ENCODE measurements around the gene SERINC2. TPM values are rescaled to one million over a fixed set of nuclear protein-coding genes. Genes with fewer than 3 reads are reported as not detected.

Gene SERINC2
- total and polyA plus RNA-seq, 8 donors: 12.3 to 114 (median 66.0) TPM

DNA sequence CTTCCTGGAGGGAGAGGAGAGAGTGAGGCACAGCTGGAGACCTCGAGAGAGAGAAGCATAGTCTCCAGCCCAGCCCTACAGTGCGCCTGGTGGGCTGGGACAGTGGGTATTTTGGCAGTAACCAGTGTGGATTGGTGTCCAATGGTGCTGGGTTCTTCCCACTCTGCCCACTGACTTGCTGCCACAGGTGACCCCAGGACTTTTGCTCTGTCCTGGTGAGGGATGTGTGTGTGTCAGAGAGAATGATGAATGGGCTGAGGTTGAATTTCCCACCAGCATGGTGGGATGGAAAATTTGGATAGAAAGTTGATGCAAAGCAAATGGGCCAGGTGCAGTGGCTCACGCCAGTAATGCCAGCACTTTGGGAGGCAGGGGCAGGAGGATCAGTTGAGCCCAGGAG is 26.3 kb downstream of the SERINC2 start:
- TF ChIP-seq POLR2A (IDR thresholded peaks at IDR 0.05): no peak
- no peak for TF ChIP-seq EP300 (IDR thresholded peaks at IDR 0.05)
- no peak for TF ChIP-seq POLR2AphosphoS5 (IDR thresholded peaks at IDR 0.05)
- TF ChIP-seq, protein P1, sequence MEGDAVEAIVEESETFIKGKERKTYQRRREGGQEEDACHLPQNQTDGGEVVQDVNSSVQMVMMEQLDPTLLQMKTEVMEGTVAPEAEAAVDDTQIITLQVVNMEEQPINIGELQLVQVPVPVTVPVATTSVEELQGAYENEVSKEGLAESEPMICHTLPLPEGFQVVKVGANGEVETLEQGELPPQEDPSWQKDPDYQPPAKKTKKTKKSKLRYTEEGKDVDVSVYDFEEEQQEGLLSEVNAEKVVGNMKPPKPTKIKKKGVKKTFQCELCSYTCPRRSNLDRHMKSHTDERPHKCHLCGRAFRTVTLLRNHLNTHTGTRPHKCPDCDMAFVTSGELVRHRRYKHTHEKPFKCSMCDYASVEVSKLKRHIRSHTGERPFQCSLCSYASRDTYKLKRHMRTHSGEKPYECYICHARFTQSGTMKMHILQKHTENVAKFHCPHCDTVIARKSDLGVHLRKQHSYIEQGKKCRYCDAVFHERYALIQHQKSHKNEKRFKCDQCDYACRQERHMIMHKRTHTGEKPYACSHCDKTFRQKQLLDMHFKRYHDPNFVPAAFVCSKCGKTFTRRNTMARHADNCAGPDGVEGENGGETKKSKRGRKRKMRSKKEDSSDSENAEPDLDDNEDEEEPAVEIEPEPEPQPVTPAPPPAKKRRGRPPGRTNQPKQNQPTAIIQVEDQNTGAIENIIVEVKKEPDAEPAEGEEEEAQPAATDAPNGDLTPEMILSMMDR (IDR thresholded peaks at IDR 0.05): no peak
- Histone ChIP-seq H3K4me3 (no peak overlapping the region), H3K27me3 (no peaks in the 10 kb centered on the region), H3K27ac (no peak overlapping the region), H3K9me3 (peaks cover 0 to 5% (median 2%) of the 10 kb centered on the region in 4 donors), H3K4me1 (no peaks in the 10 kb centered on the region), H3K36me3 (peaks cover 0 to 2% (median under 1%) of the 10 kb centered on the region in 4 donors)
- 72 to 86% (median 81%) methylated on average over 3 of the region's 3 CpGs for WGBS, 5 donors
- DNase-seq: no peak
- intact Hi-C loops (cut with DNase I; ENCODE audit: low total_unique reads): no loop called here

DNA sequence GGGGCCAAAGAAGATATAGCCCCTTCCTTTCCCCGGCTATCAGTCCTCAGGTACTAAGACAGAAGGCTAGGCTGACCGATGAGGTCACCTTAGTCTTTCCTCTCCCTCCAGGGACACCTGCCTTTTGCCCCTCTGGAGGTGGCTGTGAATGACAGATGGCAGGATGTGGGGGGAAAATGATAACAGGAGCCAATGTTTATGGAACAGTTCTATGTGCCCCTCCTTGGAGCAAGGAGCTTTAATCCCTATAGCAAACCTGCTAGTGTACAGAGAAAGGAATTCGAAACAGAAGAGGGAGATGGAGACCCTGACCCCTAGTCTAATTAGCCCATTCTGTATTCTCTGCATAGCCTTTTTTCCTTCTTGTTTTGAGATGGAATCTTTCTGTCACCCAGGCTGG is 28.1 kb downstream of the SERINC2 start:
- 57 to 68% (median 62%) methylated on average over 2 to 3 of the region's 3 CpGs for WGBS, 5 donors
- Histone ChIP-seq H3K9me3 (peaks cover 0 to 5% (median 2%) of the 10 kb centered on the region in 4 donors), H3K27me3 (no peaks in the 10 kb centered on the region), H3K4me1 (no peaks in the 10 kb centered on the region), H3K27ac (no peak overlapping the region), H3K36me3 (no peaks in the 10 kb centered on the region), H3K4me3 (no peak overlapping the region)
- DNase-seq: no peak
- no peak for TF ChIP-seq EP300 (IDR thresholded peaks at IDR 0.05)
- no peak for TF ChIP-seq POLR2A (IDR thresholded peaks at IDR 0.05)
- TF ChIP-seq, protein P1 (IDR thresholded peaks at IDR 0.05): no peak
- no peak for TF ChIP-seq POLR2AphosphoS5 (IDR thresholded peaks at IDR 0.05)
- intact Hi-C loops (cut with DNase I; ENCODE audit: low total_unique reads): no loop called here

DNA sequence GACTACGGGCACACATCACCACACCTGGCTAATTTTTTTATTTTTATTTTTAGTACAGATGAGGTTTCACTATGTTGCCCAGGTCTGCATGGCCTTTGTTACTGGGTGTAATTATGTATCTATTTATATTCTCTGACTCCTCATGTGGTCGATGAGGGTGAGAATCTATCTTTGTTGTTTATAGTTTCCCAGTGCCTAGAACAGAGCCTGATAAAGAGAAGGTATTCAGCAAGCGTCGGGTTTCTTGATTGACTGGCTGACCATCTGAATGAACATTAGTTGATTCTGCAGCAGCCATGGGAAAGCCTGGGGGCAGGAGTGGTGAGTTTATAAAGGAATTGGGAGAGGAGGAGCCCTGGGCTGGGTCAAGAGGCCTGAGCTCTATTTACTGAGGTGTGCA is 28.5 kb downstream of the SERINC2 start:
- 57 to 79% (median 74%) methylated on average over 4 of the region's 4 CpGs for WGBS, 5 donors
- H3K4me1 ChIP-seq: no peaks in the 10 kb centered on the region
- no peak overlapping the region for H3K4me3 ChIP-seq
- peaks cover 0 to 5% (median 2%) of the 10 kb centered on the region in 4 donors for H3K9me3 ChIP-seq
- no peak for DNase-seq
- TF ChIP-seq, protein P1 (IDR thresholded peaks at IDR 0.05): no peak
- TF ChIP-seq POLR2AphosphoS5 (IDR thresholded peaks at IDR 0.05) (no peak), POLR2A (IDR thresholded peaks at IDR 0.05) (no peak), EP300 (IDR thresholded peaks at IDR 0.05) (no peak)
- intact Hi-C loops (cut with DNase I; ENCODE audit: low total_unique reads): no loop called here
- no peaks in the 10 kb centered on the region for H3K36me3 ChIP-seq
- no peak overlapping the region for H3K27ac ChIP-seq
- H3K27me3 ChIP-seq: no peaks in the 10 kb centered on the region

DNA sequence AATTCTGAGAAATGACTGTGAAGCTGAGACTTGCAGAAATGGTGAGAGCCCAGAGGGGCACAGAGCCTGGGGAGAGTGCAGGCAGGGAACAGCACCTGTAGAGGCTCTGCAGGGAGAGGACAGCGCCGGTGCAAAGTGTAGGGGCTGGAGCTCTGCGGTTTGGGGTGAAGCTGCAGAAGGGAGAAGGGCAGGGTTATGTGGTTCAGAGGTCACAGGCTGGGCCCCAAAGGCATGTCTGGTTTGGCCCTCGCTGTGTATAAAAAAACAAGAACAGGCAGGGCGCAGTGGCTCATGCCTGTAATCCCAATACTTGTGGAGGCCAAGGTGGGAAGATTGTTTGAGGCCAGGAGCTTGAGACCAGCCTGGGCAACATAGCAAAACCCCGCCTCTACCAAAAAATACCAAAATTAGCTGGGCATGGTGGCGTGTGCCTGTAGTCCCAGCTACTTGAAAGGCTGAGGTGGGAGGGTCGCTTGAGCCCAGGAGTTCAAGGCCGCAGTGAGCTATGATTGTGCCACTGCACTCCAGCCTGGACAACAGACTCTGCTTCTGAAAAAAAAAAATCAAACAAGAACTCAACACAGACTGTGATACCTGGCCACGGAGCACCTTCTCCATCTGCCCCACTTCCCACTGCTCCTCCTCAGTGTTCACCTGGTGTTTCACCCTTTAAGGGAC is 29.1 kb downstream of the SERINC2 start:
- WGBS, 5 donors: 73 to 92% (median 86%) methylated on average over 10 of the region's 10 CpGs
- Histone ChIP-seq H3K36me3 (no peaks in the 10 kb centered on the region), H3K9me3 (peaks cover 0 to 5% (median 2%) of the 10 kb centered on the region in 4 donors), H3K4me3 (no peak overlapping the region), H3K27ac (no peak overlapping the region), H3K4me1 (no peaks in the 10 kb centered on the region), H3K27me3 (no peaks in the 10 kb centered on the region)
- intact Hi-C loops (cut with DNase I; ENCODE audit: low total_unique reads): no loop called here
- no peak for DNase-seq
- TF ChIP-seq POLR2A (IDR thresholded peaks at IDR 0.05) (no peak), EP300 (IDR thresholded peaks at IDR 0.05) (no peak), POLR2AphosphoS5 (IDR thresholded peaks at IDR 0.05) (no peak)
- TF ChIP-seq, protein P1 (IDR thresholded peaks at IDR 0.05): no peak
